Lung (tissue), 12 donors: ENCODE data around the gene C9orf50. TPM values are rescaled to one million over a fixed set of nuclear protein-coding genes. Genes with fewer than 3 reads are reported as not detected.

Source experiments
- ATAC-seq: fragments of 200-7000 bp; cut with Tn5 transposase; one replicate; pipeline ENCODE4 v1.9.1; 2020; ENCODE audit warnings: moderate number of reproducible peaks; ENCODE audit not compliant: insufficient read depth, low FRiP score
- DNase-seq, 3 donors: peaks; one replicate each; pipeline ENCODE4 v3.0.0-alpha.2; 2013 to 2017
- H3K27ac ChIP-seq, 2 donors: one replicate each; pipeline ENCODE4 v1.5.1; 2013; ENCODE audit warnings: mild to moderate bottlenecking in 2 of 2, moderate library complexity in 2 of 2, control low read depth in 1 of 2, inconsistent platforms in 1 of 2, low read depth in 1 of 2, low read length in 1 of 2
- H3K27me3 ChIP-seq, 3 donors: one replicate each; pipeline ENCODE4 v1.5.1; 2013; ENCODE audit warnings: low read length in 2 of 3; ENCODE audit not compliant: control insufficient read depth in 3 of 3, insufficient read depth in 3 of 3
- H3K36me3 ChIP-seq, 4 donors: one replicate each; pipeline ENCODE4 v1.5.1; 2013; ENCODE audit warnings: low read length in 4 of 4, mild to moderate bottlenecking in 1 of 4, moderate library complexity in 1 of 4; ENCODE audit not compliant: control insufficient read depth in 4 of 4, insufficient read depth in 4 of 4
- H3K4me1 ChIP-seq, 5 donors: one replicate each; pipeline ENCODE4 v1.5.1; 2013; ENCODE audit warnings: low read length in 5 of 5, mild to moderate bottlenecking in 2 of 5, moderate library complexity in 1 of 5; ENCODE audit not compliant: control insufficient read depth in 5 of 5, insufficient read depth in 5 of 5
- H3K4me3 ChIP-seq: one replicate; pipeline ENCODE4 v1.5.1; 2013; ENCODE audit warnings: mild to moderate bottlenecking, control low read depth, moderate library complexity
- H3K9ac ChIP-seq, 2 donors: one replicate each; pipeline ENCODE4 v1.5.1; 2013; ENCODE audit warnings: low read length in 2 of 2, control low read depth in 1 of 2; ENCODE audit not compliant: insufficient read depth in 1 of 2
- H3K9me3 ChIP-seq, 4 donors: one replicate each; pipeline ENCODE4 v1.5.1; 2013; ENCODE audit warnings: low read length in 3 of 4, mild to moderate bottlenecking in 1 of 4, moderate library complexity in 1 of 4; ENCODE audit not compliant: control insufficient read depth in 4 of 4, insufficient read depth in 3 of 4
- WGBS, 2 donors: extraction: QIAGEN DNeasy Blood & Tissue Kit; methylation state at CpG; one replicate each; pipeline ENCODE4 v1.1.7; 2013; 5-methylcytosine and 5-hydroxymethylcytosine counted together
- polyA plus RNA-seq, 2 donors: library from polyadenylated mRNA; stranded (reverse); fragments of 200-250 nt; gene quantifications; one replicate each; pipeline ENCODE4 v1.2.1, GENCODE V29; 2013
- total RNA-seq, 2 donors: library from RNA; depleted of rRNA in 1 of 2; stranded (reverse); fragments of >200 nt in 1 of 2; gene quantifications; one replicate each; pipeline ENCODE4 v1.2.1, GENCODE V29; 2014 to 2021
- TF ChIP-seq, protein P1 (sequence below): IDR thresholded peaks from 2 replicates; pipeline ENCODE4 v1.5.1; 2012; ENCODE audit warnings: mild to moderate bottlenecking; ENCODE audit errors: control extremely low read depth, extremely low read depth
- donor health status: control.
- donor health status: control.
- donor health status: Bipolar disorder and iron deficiency.
- donor health status: healthy.
- donor health status: DM: yes; HTN: yes; CAD: no.

Gene C9orf50
- total and polyA plus RNA-seq, 4 donors = 0.15 to 0.28 TPM; not detected in 2

- Histone ChIP-seq H3K4me1 (peaks cover 0 to 30% (median 23%) of the 10 kb centered on the region in 5 donors), H3K9me3 (no peaks in the 10 kb centered on the region), H3K36me3 (no peaks in the 10 kb centered on the region), H3K4me3 (no peak overlapping the region), H3K27ac (peak overlapping the region; percentile 55 to 81), H3K9ac (peak overlapping the region in 1 of 2 donors; percentile 49), H3K27me3 (no peaks in the 10 kb centered on the region)
- ATAC-seq (no peak), DNase-seq (peak; percentile 52 to 62 (median 55))
- WGBS, 2 donors = 14 to 17% methylated on average over 16 to 29 of the region's 30 CpGs
- TF ChIP-seq, protein P1, sequence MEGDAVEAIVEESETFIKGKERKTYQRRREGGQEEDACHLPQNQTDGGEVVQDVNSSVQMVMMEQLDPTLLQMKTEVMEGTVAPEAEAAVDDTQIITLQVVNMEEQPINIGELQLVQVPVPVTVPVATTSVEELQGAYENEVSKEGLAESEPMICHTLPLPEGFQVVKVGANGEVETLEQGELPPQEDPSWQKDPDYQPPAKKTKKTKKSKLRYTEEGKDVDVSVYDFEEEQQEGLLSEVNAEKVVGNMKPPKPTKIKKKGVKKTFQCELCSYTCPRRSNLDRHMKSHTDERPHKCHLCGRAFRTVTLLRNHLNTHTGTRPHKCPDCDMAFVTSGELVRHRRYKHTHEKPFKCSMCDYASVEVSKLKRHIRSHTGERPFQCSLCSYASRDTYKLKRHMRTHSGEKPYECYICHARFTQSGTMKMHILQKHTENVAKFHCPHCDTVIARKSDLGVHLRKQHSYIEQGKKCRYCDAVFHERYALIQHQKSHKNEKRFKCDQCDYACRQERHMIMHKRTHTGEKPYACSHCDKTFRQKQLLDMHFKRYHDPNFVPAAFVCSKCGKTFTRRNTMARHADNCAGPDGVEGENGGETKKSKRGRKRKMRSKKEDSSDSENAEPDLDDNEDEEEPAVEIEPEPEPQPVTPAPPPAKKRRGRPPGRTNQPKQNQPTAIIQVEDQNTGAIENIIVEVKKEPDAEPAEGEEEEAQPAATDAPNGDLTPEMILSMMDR = no peak
These were observed 11.3 kb downstream of the C9orf50 start for GRCh38 chr9:129609486-129610212.

GRCh38 chr9:129608561-129609481, 12.1 kb downstream of the C9orf50 start:
- TF ChIP-seq, protein P1 = no peak
- Histone ChIP-seq H3K27ac (peak overlapping the region in 1 of 2 donors; percentile 69), H3K36me3 (no peaks in the 10 kb centered on the region), H3K4me1 (peaks cover 0 to 32% (median 23%) of the 10 kb centered on the region in 5 donors), H3K9me3 (no peaks in the 10 kb centered on the region), H3K9ac (no peak overlapping the region), H3K27me3 (no peaks in the 10 kb centered on the region), H3K4me3 (no peak overlapping the region)
- DNase-seq (no peak), ATAC-seq (no peak)
- 81 to 84% methylated on average over 27 of the region's 27 CpGs for WGBS, 2 donors

DNA sequence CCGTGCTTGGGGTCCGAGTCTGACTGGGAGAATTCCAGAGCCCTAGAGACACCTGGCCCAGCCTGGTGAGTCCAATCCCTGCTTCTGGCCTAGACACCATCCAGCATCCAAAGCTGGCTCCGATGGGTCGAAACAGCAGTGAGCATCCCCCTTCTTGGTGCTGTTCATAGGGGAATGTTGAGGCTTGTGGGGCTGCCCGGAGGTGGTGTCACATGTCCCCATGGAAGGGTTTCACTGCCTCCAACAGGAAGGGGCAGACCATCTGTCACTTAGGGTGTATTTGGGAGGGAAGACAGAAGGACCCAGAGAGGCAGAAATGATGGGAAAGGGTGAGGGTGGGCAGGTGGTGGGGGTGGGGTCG, 13.9 kb downstream of the C9orf50 start:
- ATAC-seq (no peak), DNase-seq (no peak)
- no peaks in the 10 kb centered on the region for H3K36me3 ChIP-seq
- H3K4me1 ChIP-seq = peaks cover 0 to 42% (median 23%) of the 10 kb centered on the region in 5 donors
- no peaks in the 10 kb centered on the region for H3K27me3 ChIP-seq
- peak overlapping the region; percentile 11 to 87 for H3K27ac ChIP-seq
- 68% methylated on average over 6 of the region's 6 CpGs for WGBS, 2 donors
- TF ChIP-seq, protein P1 = no peak
- H3K9me3 ChIP-seq = no peaks in the 10 kb centered on the region
- no peak overlapping the region for H3K4me3 ChIP-seq
- no peak overlapping the region for H3K9ac ChIP-seq
